Measurements from ENCODE around the gene TMBIM4. TPM values are rescaled to one million over a fixed set of nuclear protein-coding genes. Genes with fewer than 3 reads are reported as not detected.
A peak's percentile ranks its signal among the peaks of the same experiment; 100 is the strongest.

TMBIM4 gene
- total and polyA plus RNA-seq, 2 of the 4 experiments (the other 2 are of a cell fraction) = 38.7 to 59.3 TPM

GRCh38 chr12:66188584-66189485 is 19.0 kb upstream of the TMBIM4 start, which contains the start of gene IRAK3:
TSS of gene IRAK3 (plus strand) at chr12:66189214. CDS start at chr12:66189300, 86 bp downstream.
- Histone ChIP-seq H2AK9ac (replicated peaks; ENCODE audit: low read depth, low read length, poor library complexity) (peak within 1 kb of the TSS; percentile 79), H4K20me1 (ENCODE audit: insufficient read depth, low read length) (no peaks in the 10 kb centered on the region), H2AK5ac (ENCODE audit: low read depth, low read length) (no peak within 1 kb of the TSS), H3K14ac (replicated peaks; ENCODE audit: low read depth, low read length) (peak within 1 kb of the TSS; percentile 45), H3K9ac (ENCODE audit: low read depth, low read length) (peak within 1 kb of the TSS; percentile 12), H3K4ac (ENCODE audit: low read depth, low read length) (peak within 1 kb of the TSS; percentile 36), H3K4me2 (ENCODE audit: low read depth, low read length) (peak within 1 kb of the TSS; percentile 81), H3K18ac (ENCODE audit: low read depth, low read length) (peak within 1 kb of the TSS; percentile 9; the same call in 1 of the 2 replicates), H3K4me3 (ENCODE audit: insufficient read depth, low read depth, low read length) (peak within 1 kb of the TSS; percentile 54), H3K23ac (ENCODE audit: low read depth, low read length) (peak within 1 kb of the TSS; percentile 85), H4K91ac (ENCODE audit: insufficient read depth, low read depth, low read length) (peak within 1 kb of the TSS; percentile 75; the same call in 1 of the 2 replicates), H3K27me3 (ENCODE audit: control insufficient read depth, insufficient read depth, low read length) (peaks cover under 1% of the 10 kb centered on the region; the same call in 1 of the 2 replicates), H3K36me3 (ENCODE audit: control insufficient read depth, insufficient read depth, low read length) (no peaks in the 10 kb centered on the region), H3K79me1 (ENCODE audit: low read depth in 1 of 2, low read length in 2 of 2) (no peaks in the 10 kb centered on the region), H4K5ac (ENCODE audit: low read depth, low read length) (peak within 1 kb of the TSS; percentile 31), H3K4me1 (ENCODE audit: control insufficient read depth, insufficient read depth, low read length) (no peaks in the 10 kb centered on the region; the same call in 1 of the 2 replicates), H3K27ac (ENCODE audit: insufficient read depth, low read length) (peak within 1 kb of the TSS; percentile 18), H2BK5ac (ENCODE audit: low read depth, low read length, poor library complexity, severe bottlenecking) (no peak within 1 kb of the TSS), H2AFZ (replicated peaks; ENCODE audit: low read length, poor library complexity) (peak within 1 kb of the TSS; percentile 97), H3K56ac (ENCODE audit: extremely low read depth, insufficient read depth, low read length) (0 out of 2 replicates have a peak within 1 kb of the TSS, but pooled peaks have one; percentile 16), H3K9me3 (ENCODE audit: control insufficient read depth, insufficient read depth, low read length) (no peaks in the 10 kb centered on the region), H2BK120ac (ENCODE audit: low read depth, low read length) (peak within 1 kb of the TSS; percentile 71), H3K9me1 (ENCODE audit: insufficient read depth, low read length) (no peaks in the 10 kb centered on the region), H4K8ac (ENCODE audit: low read depth in 2 of 2, low read length in 2 of 2) (peak within 1 kb of the TSS; percentile 82 to 85; a peak in 2 of 4 replicates), H2BK15ac (ENCODE audit: low read depth, low read length) (no peak within 1 kb of the TSS; the same call in 2 of the 3 replicates), H2BK20ac (ENCODE audit: low read depth, low read length) (no peak within 1 kb of the TSS)
- ATAC-seq (ENCODE audit: low read depth) (peak; percentile 86), DNase-seq (peak; percentile 31)
- dilution Hi-C loops (cut with HindIII; ENCODE audit: low sequenced_read_pairs, unreplicated experiment) (no loop called here), in situ Hi-C loops (cut with MboI; ENCODE audit: low sequenced_read_pairs) (no loop called here), intact Hi-C loops (cut with micrococcal nuclease) (no loop called here)
- POLR2A ChIA-PET (ENCODE audit: unreplicated experiment) = no interaction called here
- no TSS peak for BruUV-seq (replicated peaks)
- WGBS, 2 experiments (ENCODE audit: extremely low coverage in 2 of 2, insufficient read length in 1 of 2) = 19% methylated on average over 31 of the region's 82 CpGs; no CpG with 5 or more reads in 1 of the 2 experiments
- CTCF ChIA-PET = no interaction called here
- TF ChIP-seq MAZ (IDR thresholded peaks at IDR 0.05; ENCODE audit: borderline replicate concordance, low read depth, low read length) (no peak), USF2 (IDR thresholded peaks at IDR 0.05; ENCODE audit: low read depth, low read length) (peak; percentile 76), RCOR1 (IDR thresholded peaks at IDR 0.05; ENCODE audit: insufficient replicate concordance, low read length) (no peak), CEBPB (IDR thresholded peaks at IDR 0.05; ENCODE audit: low read depth, low read length) (0 out of 2 replicates have a peak, but pooled peaks have one; percentile 23), CTCF (conservative IDR thresholded peaks at IDR 0.05; ENCODE audit: low read depth, low read length) (no peak), ELK1 (IDR thresholded peaks at IDR 0.05; ENCODE audit: borderline replicate concordance, low read depth, low read length) (no peak), BHLHE40 (IDR thresholded peaks at IDR 0.05; ENCODE audit: low read depth, low read length) (no peak), MAFK (IDR thresholded peaks at IDR 0.05; ENCODE audit: low read depth, low read length) (no peak), MXI1 (IDR thresholded peaks at IDR 0.05; ENCODE audit: borderline replicate concordance, low read depth, low read length) (no peak), NFE2L2 (IDR thresholded peaks at IDR 0.05; ENCODE audit: low read depth, low read length) (no peak)

All from IMR-90 (cell line).